22Rv1 (cell line): ENCODE measurements around the gene CDRT4.

Experiments
- H3K27ac ChIP-seq: fragments of 450-650 bp; 2 replicates; pipeline ENCODE4 v1.5.1; 2017
- CTCF ChIP-seq: fragments of 450-650 bp; IDR thresholded peaks from 2 replicates; pipeline ENCODE4 v1.5.1; 2017; ENCODE audit warnings: mild to moderate bottlenecking
- ZFX ChIP-seq: fragments of 450-650 bp; IDR thresholded peaks from 2 replicates; pipeline ENCODE4 v1.6.1; 2017; ENCODE audit warnings: antibody characterized with exemption, borderline replicate concordance

The CDRT4 gene

GRCh38 chr17:15392326-15392741 is 75.1 kb downstream of the CDRT4 start:
- no peak for TF ChIP-seq ZFX
- TF ChIP-seq CTCF = no peak
- H3K27ac ChIP-seq = no peak overlapping the region

DNA sequence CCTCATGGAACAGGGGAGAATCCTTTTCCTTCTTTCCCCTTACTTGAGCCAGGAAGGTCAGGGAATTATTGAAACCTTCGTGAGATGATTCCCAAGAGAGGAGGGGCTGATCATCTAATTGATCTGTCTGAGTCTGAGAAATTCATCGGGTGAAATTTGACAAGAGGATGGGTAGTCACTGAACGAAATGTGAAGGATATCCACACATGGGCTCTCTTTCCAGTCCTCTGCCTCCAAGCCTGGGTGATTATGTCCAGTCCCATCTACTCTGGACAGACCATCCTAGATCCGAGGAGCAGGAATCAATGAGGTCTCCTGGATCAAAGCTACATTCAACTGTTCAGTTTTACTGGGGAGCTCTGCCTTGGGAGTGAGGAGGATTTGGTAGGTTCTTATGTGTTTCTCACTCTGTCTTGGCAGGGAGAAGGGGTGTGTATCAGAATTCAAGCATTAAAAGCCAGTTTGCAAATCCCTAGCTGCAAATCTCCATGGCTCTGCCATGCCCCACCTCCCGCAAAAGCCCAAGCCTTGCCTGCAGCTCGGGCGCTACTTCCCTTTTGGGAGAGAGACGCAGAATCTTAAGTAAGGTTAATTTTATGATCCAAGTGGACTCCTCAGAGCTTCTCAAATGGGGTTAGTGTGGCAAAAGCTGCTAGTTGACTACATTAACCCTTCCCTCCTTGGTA is 78.9 kb downstream of the CDRT4 start:
- H3K27ac ChIP-seq = no peak overlapping the region
- TF ChIP-seq ZFX = no peak
- TF ChIP-seq CTCF = no peak

GRCh38 chr17:15386083-15386482 is 81.3 kb downstream of the CDRT4 start:
- H3K27ac ChIP-seq = no peak overlapping the region
- TF ChIP-seq ZFX (no peak), CTCF (no peak)
